ENCODE results near the gene LTBP1. TPM values are rescaled to one million over a fixed set of nuclear protein-coding genes. Genes with fewer than 3 reads are reported as not detected.

LTBP1 gene
- total RNA-seq, 4 donors from 2014 or later = 3.8 to 20.8 (median 11.3) TPM

DNA sequence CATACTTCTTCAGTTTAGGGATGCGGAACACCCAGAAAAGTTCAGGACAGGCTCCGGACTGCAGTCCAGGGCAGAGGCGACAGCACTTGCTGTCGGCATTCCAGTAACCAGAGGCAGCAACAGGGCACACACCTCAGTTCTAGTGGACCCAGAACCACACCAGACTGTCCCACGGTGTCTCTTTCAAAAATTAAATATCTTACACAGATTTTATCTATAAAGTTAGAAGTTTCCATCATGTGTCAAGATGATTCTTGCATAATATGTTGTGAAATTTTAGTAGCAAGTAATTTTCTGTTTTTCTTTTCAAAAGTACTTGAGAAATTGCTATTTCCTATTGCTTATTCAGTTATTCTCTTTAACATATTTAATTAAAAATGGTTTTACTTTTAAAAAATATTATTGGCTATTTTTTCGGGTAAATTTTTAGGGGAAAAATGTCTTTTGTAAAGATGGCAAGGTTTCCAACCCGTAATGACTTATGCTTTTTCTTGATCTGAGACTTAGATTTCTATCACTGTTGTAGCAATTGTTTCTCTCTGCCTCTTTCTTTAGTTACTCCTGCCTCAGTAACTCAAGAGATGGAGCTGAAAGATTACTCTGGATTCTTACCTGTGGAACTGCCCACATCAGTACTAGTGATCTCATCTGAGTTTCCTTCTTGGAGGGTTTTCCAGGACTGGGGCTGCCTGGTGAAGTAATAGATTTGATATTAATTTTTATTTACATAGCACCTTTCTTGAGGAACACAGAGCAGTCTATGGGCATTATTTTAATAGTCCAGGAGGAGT lies 182.7 kb downstream of the LTBP1 start:
- TF ChIP-seq, protein P1, sequence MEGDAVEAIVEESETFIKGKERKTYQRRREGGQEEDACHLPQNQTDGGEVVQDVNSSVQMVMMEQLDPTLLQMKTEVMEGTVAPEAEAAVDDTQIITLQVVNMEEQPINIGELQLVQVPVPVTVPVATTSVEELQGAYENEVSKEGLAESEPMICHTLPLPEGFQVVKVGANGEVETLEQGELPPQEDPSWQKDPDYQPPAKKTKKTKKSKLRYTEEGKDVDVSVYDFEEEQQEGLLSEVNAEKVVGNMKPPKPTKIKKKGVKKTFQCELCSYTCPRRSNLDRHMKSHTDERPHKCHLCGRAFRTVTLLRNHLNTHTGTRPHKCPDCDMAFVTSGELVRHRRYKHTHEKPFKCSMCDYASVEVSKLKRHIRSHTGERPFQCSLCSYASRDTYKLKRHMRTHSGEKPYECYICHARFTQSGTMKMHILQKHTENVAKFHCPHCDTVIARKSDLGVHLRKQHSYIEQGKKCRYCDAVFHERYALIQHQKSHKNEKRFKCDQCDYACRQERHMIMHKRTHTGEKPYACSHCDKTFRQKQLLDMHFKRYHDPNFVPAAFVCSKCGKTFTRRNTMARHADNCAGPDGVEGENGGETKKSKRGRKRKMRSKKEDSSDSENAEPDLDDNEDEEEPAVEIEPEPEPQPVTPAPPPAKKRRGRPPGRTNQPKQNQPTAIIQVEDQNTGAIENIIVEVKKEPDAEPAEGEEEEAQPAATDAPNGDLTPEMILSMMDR (IDR thresholded peaks at IDR 0.05) = no peak
- no peak for TF ChIP-seq POLR2A (IDR thresholded peaks at IDR 0.05)
- WGBS, 2 donors = 85 to 88% methylated on average over 7 of the region's 7 CpGs
- intact Hi-C loops (cut with DNase I; ENCODE audit: low total_unique reads) = no loop called here

DNA sequence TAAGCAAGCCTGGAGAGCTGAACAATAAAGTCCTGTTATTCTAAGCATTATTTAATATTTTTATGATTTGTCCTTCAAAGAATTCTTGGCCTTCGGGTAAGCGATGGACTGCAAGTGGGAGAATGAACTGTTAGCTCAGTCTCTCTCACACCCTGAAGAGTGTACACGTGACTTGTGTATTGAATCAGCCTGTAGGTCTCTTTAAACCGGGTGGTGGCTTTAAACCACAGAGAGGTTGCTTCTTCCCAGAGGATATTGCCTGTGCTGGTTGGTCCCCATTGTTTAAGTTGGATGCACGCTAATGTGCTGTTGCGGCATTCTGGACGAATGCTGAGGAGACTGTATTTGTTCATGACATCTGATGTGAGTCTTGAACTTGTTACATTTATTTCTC lies 183.3 kb downstream of the LTBP1 start:
- DNase-seq (ENCODE audit: low spot score in 2 of 2) = no peak
- no peak overlapping the region for H3K4me3 ChIP-seq (ENCODE audit: low read depth, poor library complexity, severe bottlenecking)
- intact Hi-C loops (cut with DNase I; ENCODE audit: low total_unique reads) = no loop called here
- no peak for TF ChIP-seq POLR2A (IDR thresholded peaks at IDR 0.05)
- TF ChIP-seq, protein P1 (IDR thresholded peaks at IDR 0.05) = no peak
- 83 to 94% methylated on average over 7 of the region's 7 CpGs for WGBS, 2 donors

More for the DNA sequence above, 182.7 kb downstream of the LTBP1 start:
- no peak overlapping the region for H3K4me3 ChIP-seq (ENCODE audit: low read depth, poor library complexity, severe bottlenecking)
- no peak for DNase-seq (ENCODE audit: low spot score in 2 of 2)

DNA sequence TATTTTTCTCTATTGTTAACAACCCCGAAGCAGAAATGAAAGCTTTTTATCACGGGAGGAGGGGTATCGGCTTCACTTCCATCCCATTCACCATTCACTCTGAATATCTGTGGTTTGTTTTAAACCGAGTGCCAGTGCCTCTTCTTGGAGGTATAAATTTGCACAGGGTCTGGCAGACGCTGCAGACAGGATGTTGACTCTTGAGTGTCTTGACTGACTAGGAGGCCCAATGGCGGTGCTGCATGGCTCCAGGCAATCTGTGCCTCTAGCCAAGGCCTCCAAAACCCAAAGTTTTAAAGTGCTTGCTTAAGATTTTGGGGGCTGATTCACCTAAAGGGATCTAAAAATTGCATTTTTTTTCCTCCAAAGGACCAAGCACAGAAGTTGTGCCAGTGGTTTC lies 183.8 kb downstream of the LTBP1 start:
- intact Hi-C loops (cut with DNase I; ENCODE audit: low total_unique reads) = no loop called here
- no peak for TF ChIP-seq POLR2A (IDR thresholded peaks at IDR 0.05)
- TF ChIP-seq, protein P1 (IDR thresholded peaks at IDR 0.05) = no peak
- whole genome bisulfite sequencing, 2 donors = 65 to 71% methylated on average over 6 of the region's 6 CpGs
- H3K4me3 ChIP-seq (ENCODE audit: low read depth, poor library complexity, severe bottlenecking) = no peak overlapping the region
- DNase-seq (ENCODE audit: low spot score in 2 of 2) = no peak

DNA sequence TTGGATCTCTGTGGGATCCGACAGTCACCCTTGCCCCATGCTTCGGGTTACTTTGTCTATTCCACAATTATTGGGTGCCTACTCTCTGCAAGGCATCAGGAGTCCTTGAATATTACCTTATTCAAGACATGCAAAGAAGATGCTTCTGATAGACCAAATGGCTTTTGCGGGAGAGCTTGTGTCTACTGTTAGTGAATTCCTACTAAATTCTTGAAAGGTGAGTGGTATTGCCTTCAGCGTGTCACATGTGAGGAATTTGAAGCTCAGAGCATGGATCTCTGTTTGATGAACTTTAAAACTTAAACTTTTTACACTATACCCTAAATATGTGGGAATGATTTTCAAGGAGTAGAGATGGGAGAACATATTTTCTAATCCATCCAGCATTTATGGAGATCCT lies 184.4 kb downstream of the LTBP1 start:
- DNase-seq (ENCODE audit: low spot score in 2 of 2) = no peak
- intact Hi-C loops (cut with DNase I; ENCODE audit: low total_unique reads) = no loop called here
- 95 to 97% methylated on average over 4 of the region's 4 CpGs for WGBS, 2 donors

DNA sequence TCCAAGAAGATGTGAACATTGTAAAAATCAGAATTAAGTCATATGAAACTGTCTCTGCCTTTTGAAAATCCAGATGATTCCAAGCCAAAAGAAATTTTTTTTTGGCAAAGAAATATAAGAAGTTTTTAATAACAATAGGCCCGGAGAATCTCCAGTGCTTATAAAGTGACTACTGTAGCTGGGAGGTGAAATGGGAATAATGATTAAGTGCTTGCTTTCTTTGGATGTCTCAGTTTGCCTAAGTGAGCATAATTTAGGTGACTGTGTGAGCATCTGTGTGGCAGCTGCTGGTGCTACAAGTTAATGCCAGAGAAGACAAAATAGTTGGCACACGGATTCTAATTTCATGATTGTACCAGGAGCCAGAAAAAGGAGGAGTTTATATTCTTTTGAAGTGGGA lies 185.0 kb downstream of the LTBP1 start:
- H3K4me3 ChIP-seq (ENCODE audit: low read depth, poor library complexity, severe bottlenecking) = no peak overlapping the region
- 12 to 15% methylated on average over 2 of the region's 2 CpGs for WGBS, 2 donors
- intact Hi-C loops (cut with DNase I; ENCODE audit: low total_unique reads) = no loop called here
- no peak for DNase-seq (ENCODE audit: low spot score in 2 of 2)
- TF ChIP-seq, protein P1 (IDR thresholded peaks at IDR 0.05) = no peak
- no peak for TF ChIP-seq POLR2A (IDR thresholded peaks at IDR 0.05)

More for the DNA sequence above, 184.4 kb downstream of the LTBP1 start:
- no peak overlapping the region for H3K4me3 ChIP-seq (ENCODE audit: low read depth, poor library complexity, severe bottlenecking)
- TF ChIP-seq, protein P1 (IDR thresholded peaks at IDR 0.05) = no peak
- no peak for TF ChIP-seq POLR2A (IDR thresholded peaks at IDR 0.05)

All from lower leg skin (tissue), 4 donors.